Endodermal cell (in vitro differentiated cells): ENCODE data around the gene KRTAP5-8. TPM values are rescaled to one million over a fixed set of nuclear protein-coding genes. Genes with fewer than 3 reads are reported as not detected.

Experiments used
- DNase-seq: peaks from one replicate; pipeline ENCODE4 v3.0.0-alpha.2; 2017
- H3K27ac ChIP-seq: 2 replicates; pipeline ENCODE4 v1.5.1; 2013; ENCODE audit warnings: mild to moderate bottlenecking, low read depth, low read length, moderate library complexity
- H3K27me3 ChIP-seq: 2 replicates; pipeline ENCODE4 v1.6.1; 2013; ENCODE audit warnings: mild to moderate bottlenecking, low read length, moderate library complexity; ENCODE audit not compliant: insufficient read depth, control insufficient read depth, poor library complexity, severe bottlenecking
- H3K36me3 ChIP-seq: 2 replicates; pipeline ENCODE4 v1.7.0; 2013; ENCODE audit warnings: mild to moderate bottlenecking, low read length, moderate library complexity; ENCODE audit not compliant: control insufficient read depth, insufficient read depth
- H3K4me1 ChIP-seq: one replicate; pipeline ENCODE4 v1.7.0; 2013; ENCODE audit warnings: low read length; ENCODE audit not compliant: control insufficient read depth, insufficient read depth
- H3K4me3 ChIP-seq: 2 replicates; pipeline ENCODE4 v1.5.1; 2013; ENCODE audit warnings: mild to moderate bottlenecking, low read length, moderate library complexity
- H3K9ac ChIP-seq: 2 replicates; pipeline ENCODE4 v1.6.1; 2013; ENCODE audit warnings: mild to moderate bottlenecking, low read length, moderate library complexity; ENCODE audit not compliant: poor library complexity, severe bottlenecking; ENCODE audit errors: extremely low read depth
- H3K9me3 ChIP-seq: 2 replicates; pipeline ENCODE4 v1.6.1; 2013; ENCODE audit warnings: mild to moderate bottlenecking, low read length, moderate library complexity; ENCODE audit not compliant: control insufficient read depth
- H3K27ac Mint-ChIP-seq: 2 replicates; pipeline ENCODE4 v1.8.0; 2020; ENCODE audit warnings: mixed read lengths
- H3K27me3 Mint-ChIP-seq: 2 replicates; pipeline ENCODE4 v1.8.0; 2021; ENCODE audit warnings: mild to moderate bottlenecking, mixed read lengths; ENCODE audit not compliant: insufficient read depth
- H3K36me3 Mint-ChIP-seq: 2 replicates; pipeline ENCODE4 v1.8.0; 2020; ENCODE audit warnings: low read depth, mixed read lengths
- H3K4me1 Mint-ChIP-seq: 2 replicates; pipeline ENCODE4 v1.8.0; 2020; ENCODE audit warnings: mixed read lengths
- H3K4me3 Mint-ChIP-seq: 2 replicates; pipeline ENCODE4 v1.8.0; 2020; ENCODE audit warnings: mild to moderate bottlenecking, moderate library complexity, mixed read lengths
- H3K9me3 Mint-ChIP-seq: 2 replicates; pipeline ENCODE4 v1.8.0; 2020; ENCODE audit warnings: mild to moderate bottlenecking, mixed read lengths
- CTCF ChIP-seq: fragments of 200-600 bp; sonication (generic); conservative IDR thresholded peaks from 2 replicates; pipeline ENCODE4 v1.5.0; 2021; ENCODE audit warnings: antibody characterized with exemption, mild to moderate bottlenecking
- WGBS, 2 experiments: methylation state at CpG; one replicate each; pipeline versions ENCODE4 v1.1.5 to v1.1.7; 2013; ENCODE audit warnings: missing lambda C conversion rate in 2 of 2, mixed read lengths in 1 of 2; ENCODE audit not compliant: insufficient coverage in 1 of 2, insufficient read length in 1 of 2; 5-methylcytosine and 5-hydroxymethylcytosine counted together
- total RNA-seq, 2 donors: library from RNA; stranded (reverse); fragmentation: NEBNext Ultra II Directional in 1 of 2; extraction: Animal tissue kit (Norgen Biotek cat#: 25700) in 1 of 2; gene quantifications; 2 replicates in 1 of 2; 3 replicates in 1 of 2; pipeline ENCODE4 v1.2.1, GENCODE V29; 2021

The KRTAP5-8 gene
- total RNA-seq, 2 donors from 2014 or later = not detected

GRCh38 chr11:71500601-71501021, 37.2 kb upstream of the KRTAP5-8 start:
- Mint-ChIP-seq H3K36me3 (peaks cover 50% of the 10 kb centered on the region), H3K4me3 (no peak overlapping the region), H3K4me1 (peaks cover 16% of the 10 kb centered on the region), H3K27me3 (no peaks in the 10 kb centered on the region), H3K9me3 (peaks cover 2% of the 10 kb centered on the region), H3K27ac (no peak overlapping the region)
- Histone ChIP-seq H3K9ac (no peak overlapping the region), H3K27ac (no peak overlapping the region), H3K27me3 (no peaks in the 10 kb centered on the region), H3K9me3 (no peaks in the 10 kb centered on the region), H3K4me1 (peaks cover 11% of the 10 kb centered on the region), H3K36me3 (peaks cover 34% of the 10 kb centered on the region), H3K4me3 (no peak overlapping the region)
- TF ChIP-seq CTCF = no peak
- DNase-seq = no peak
- 81 to 82% methylated on average over 3 to 6 of the region's 6 CpGs for WGBS, 2 experiments

DNA sequence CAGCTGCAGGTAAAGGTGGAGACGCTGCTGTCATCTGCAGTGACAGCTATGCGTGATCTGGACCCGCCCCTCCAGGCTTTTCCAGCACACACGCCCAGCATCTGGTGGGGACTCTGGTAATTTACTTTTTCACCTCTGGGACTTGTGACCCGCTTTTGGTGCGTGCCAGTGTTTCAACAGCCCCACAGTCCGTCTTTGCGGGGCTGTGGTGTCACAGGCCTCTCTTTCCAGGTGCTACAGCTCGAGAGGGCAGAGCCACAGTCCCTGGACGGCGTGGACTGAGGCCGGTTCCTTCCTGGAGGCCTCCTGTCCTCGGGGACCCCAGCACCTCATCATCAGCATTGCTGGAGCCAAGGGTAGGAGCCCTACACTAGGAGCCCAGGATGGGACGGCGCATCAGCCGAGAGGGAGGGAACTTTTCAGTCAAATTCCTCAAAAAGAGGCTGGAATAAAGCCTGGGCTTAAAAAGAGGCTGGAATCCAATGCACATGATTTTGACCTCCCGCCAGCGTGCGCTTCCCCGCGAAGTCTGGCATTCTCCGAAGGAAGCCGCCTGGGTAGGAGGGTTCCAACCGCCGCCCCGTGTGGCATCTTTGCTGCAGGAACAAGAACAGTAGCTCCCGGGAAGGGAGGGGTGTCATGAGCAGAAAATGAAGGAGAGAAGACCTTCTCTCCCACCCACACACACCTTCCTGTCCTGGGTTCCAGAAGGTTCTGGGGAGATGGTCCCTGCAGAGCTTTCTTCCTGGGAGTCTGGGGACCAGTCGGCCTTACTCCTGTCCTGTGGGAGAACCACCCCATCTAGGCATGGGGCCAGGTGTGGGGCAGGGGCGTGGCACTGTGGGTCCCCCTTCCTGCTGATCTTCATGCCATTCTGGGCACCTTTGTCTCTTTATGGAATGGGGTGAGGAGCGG, 36.5 kb upstream of the KRTAP5-8 start:
- H3K9ac ChIP-seq = no peak overlapping the region
- no peaks in the 10 kb centered on the region for H3K27me3 Mint-ChIP-seq
- TF ChIP-seq CTCF = no peak
- peaks cover 23% of the 10 kb centered on the region for H3K4me1 Mint-ChIP-seq
- H3K4me3 ChIP-seq = no peak overlapping the region
- peaks cover 4% of the 10 kb centered on the region for H3K9me3 ChIP-seq
- H3K36me3 Mint-ChIP-seq = peaks cover 50% of the 10 kb centered on the region
- H3K4me3 Mint-ChIP-seq = no peak overlapping the region
- H3K4me1 ChIP-seq = peaks cover 11% of the 10 kb centered on the region
- no peak overlapping the region for H3K27ac Mint-ChIP-seq
- WGBS, 2 experiments = 94 to 96% methylated on average over 20 to 30 of the region's 30 CpGs
- no peak for DNase-seq
- H3K27ac ChIP-seq = no peak overlapping the region
- H3K36me3 ChIP-seq = peaks cover 32% of the 10 kb centered on the region
- H3K27me3 ChIP-seq = no peaks in the 10 kb centered on the region
- peaks cover 9% of the 10 kb centered on the region for H3K9me3 Mint-ChIP-seq

GRCh38 chr11:71502026-71502425, 35.8 kb upstream of the KRTAP5-8 start:
- Histone ChIP-seq H3K4me3 (no peak overlapping the region), H3K9ac (no peak overlapping the region), H3K27ac (no peak overlapping the region), H3K9me3 (peaks cover 11% of the 10 kb centered on the region), H3K27me3 (no peaks in the 10 kb centered on the region), H3K36me3 (peaks cover 35% of the 10 kb centered on the region), H3K4me1 (peaks cover 11% of the 10 kb centered on the region)
- Mint-ChIP-seq H3K27ac (no peak overlapping the region), H3K4me3 (no peak overlapping the region), H3K9me3 (peaks cover 16% of the 10 kb centered on the region), H3K36me3 (peaks cover 50% of the 10 kb centered on the region), H3K27me3 (no peaks in the 10 kb centered on the region), H3K4me1 (peaks cover 26% of the 10 kb centered on the region)
- DNase-seq = peak; percentile 36
- WGBS, 2 experiments = 94 to 95% methylated on average over 4 to 10 of the region's 10 CpGs
- TF ChIP-seq CTCF = no peak
